ENCODE results near the gene HDAC4. TPM values are rescaled to one million over a fixed set of nuclear protein-coding genes. Genes with fewer than 3 reads are reported as not detected.

The HDAC4 gene
- total and polyA plus RNA-seq, 2 experiments from 2014 or later = 8.1 to 41.8 TPM

DNA sequence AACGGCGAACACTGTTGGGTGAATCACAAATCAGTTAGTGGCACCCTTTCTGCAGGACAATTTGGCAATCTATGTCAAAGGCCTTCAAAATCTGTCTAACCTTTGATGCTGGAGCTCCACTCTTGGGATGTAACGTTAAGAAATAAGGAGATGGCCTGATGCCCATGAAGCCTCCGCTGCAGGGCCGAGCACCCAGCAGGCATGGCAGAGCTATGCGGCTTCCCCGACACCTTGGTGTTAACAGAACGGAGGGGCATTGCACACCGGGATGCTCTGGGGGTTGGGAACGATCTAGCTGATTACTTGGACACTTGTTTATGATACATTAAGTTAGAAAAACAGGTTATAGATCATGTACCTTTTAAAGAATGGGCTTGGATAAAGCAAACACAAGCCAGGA is 265.3 kb downstream of the HDAC4 start:
- H3K27ac Mint-ChIP-seq = no peak overlapping the region
- H3K4me2 ChIP-seq = no peak overlapping the region
- no peaks in the 10 kb centered on the region for H3K79me2 ChIP-seq (replicated peaks; ENCODE audit: insufficient read depth)
- no peak overlapping the region for H3K4me3 ChIP-seq
- H4K20me1 ChIP-seq (replicated peaks; ENCODE audit: insufficient read depth) = no peaks in the 10 kb centered on the region; the same call in none of the 2 replicates
- ATAC-seq (no peak), DNase-seq (ENCODE audit: low spot score) (no peak)
- no peak overlapping the region for H2AFZ ChIP-seq
- no peaks in the 10 kb centered on the region for H3F3A ChIP-seq (replicated peaks; ENCODE audit: low read depth)
- H3K4me1 Mint-ChIP-seq = no peaks in the 10 kb centered on the region
- no peaks in the 10 kb centered on the region; the same call in 1 of the 2 replicates for H3K36me3 ChIP-seq (ENCODE audit: insufficient read depth)
- TF ChIP-seq JUNB (IDR thresholded peaks at IDR 0.05; ENCODE audit: unreplicated experiment) (no peak), CREB1 (CRISPR knock-in tag; IDR thresholded peaks at IDR 0.05; ENCODE audit: low read depth) (no peak), POLR2AphosphoS5 (IDR thresholded peaks at IDR 0.05; ENCODE audit: low read depth) (no peak)
- TF ChIP-seq, protein P1, sequence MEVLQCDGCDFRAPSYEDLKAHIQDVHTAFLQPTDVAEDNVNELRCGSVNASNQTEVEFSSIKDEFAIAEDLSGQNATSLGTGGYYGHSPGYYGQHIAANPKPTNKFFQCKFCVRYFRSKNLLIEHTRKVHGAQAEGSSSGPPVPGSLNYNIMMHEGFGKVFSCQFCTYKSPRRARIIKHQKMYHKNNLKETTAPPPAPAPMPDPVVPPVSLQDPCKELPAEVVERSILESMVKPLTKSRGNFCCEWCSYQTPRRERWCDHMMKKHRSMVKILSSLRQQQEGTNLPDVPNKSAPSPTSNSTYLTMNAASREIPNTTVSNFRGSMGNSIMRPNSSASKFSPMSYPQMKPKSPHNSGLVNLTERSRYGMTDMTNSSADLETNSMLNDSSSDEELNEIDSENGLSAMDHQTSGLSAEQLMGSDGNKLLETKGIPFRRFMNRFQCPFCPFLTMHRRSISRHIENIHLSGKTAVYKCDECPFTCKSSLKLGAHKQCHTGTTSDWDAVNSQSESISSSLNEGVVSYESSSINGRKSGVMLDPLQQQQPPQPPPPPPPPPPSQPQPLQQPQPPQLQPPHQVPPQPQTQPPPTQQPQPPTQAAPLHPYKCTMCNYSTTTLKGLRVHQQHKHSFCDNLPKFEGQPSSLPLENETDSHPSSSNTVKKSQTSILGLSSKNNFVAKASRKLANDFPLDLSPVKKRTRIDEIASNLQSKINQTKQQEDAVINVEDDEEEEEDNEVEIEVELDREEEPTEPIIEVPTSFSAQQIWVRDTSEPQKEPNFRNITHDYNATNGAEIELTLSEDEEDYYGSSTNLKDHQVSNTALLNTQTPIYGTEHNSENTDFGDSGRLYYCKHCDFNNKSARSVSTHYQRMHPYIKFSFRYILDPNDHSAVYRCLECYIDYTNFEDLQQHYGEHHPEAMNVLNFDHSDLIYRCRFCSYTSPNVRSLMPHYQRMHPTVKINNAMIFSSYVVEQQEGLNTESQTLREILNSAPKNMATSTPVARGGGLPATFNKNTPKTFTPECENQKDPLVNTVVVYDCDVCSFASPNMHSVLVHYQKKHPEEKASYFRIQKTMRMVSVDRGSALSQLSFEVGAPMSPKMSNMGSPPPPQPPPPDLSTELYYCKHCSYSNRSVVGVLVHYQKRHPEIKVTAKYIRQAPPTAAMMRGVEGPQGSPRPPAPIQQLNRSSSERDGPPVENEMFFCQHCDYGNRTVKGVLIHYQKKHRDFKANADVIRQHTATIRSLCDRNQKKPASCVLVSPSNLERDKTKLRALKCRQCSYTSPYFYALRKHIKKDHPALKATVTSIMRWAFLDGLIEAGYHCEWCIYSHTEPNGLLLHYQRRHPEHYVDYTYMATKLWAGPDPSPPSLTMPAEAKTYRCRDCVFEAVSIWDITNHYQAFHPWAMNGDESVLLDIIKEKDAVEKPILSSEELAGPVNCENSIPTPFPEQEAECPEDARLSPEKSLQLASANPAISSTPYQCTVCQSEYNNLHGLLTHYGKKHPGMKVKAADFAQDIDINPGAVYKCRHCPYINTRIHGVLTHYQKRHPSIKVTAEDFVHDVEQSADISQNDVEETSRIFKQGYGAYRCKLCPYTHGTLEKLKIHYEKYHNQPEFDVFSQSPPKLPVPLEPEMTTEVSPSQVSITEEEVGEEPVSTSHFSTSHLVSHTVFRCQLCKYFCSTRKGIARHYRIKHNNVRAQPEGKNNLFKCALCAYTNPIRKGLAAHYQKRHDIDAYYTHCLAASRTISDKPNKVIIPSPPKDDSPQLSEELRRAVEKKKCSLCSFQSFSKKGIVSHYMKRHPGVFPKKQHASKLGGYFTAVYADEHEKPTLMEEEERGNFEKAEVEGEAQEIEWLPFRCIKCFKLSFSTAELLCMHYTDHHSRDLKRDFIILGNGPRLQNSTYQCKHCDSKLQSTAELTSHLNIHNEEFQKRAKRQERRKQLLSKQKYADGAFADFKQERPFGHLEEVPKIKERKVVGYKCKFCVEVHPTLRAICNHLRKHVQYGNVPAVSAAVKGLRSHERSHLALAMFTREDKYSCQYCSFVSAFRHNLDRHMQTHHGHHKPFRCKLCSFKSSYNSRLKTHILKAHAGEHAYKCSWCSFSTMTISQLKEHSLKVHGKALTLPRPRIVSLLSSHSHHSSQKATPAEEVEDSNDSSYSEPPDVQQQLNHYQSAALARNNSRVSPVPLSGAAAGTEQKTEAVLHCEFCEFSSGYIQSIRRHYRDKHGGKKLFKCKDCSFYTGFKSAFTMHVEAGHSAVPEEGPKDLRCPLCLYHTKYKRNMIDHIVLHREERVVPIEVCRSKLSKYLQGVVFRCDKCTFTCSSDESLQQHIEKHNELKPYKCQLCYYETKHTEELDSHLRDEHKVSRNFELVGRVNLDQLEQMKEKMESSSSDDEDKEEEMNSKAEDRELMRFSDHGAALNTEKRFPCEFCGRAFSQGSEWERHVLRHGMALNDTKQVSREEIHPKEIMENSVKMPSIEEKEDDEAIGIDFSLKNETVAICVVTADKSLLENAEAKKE (CRISPR knock-in tag; IDR thresholded peaks at IDR 0.05) = no peak
- no peaks in the 10 kb centered on the region for H3K27me3 ChIP-seq (ENCODE audit: insufficient read depth)
- H3K4me1 ChIP-seq (ENCODE audit: insufficient read depth) = no peaks in the 10 kb centered on the region
- no peak overlapping the region for H3K27ac ChIP-seq (ENCODE audit: low read depth)
- no peaks in the 10 kb centered on the region; the same call in 2 of the 3 replicates for H3K9me3 Mint-ChIP-seq
- peaks cover 39% of the 10 kb centered on the region for H3K36me3 Mint-ChIP-seq (ENCODE audit: low read depth)
- H3K9me2 ChIP-seq (ENCODE audit: insufficient read depth) = no peaks in the 10 kb centered on the region
- peaks cover 6% of the 10 kb centered on the region for H3K27me3 Mint-ChIP-seq (ENCODE audit: insufficient read depth, low read depth, poor library complexity)
- no peak overlapping the region for H3K4me3 Mint-ChIP-seq

- TF ChIP-seq CREB1 (CRISPR knock-in tag; IDR thresholded peaks at IDR 0.05; ENCODE audit: low read depth) = no peak
- TF ChIP-seq EZH2 (IDR thresholded peaks at IDR 0.05; ENCODE audit: low read depth, unreplicated experiment) = no peak
- no peak for TF ChIP-seq ZNF331 (CRISPR knock-in tag; IDR thresholded peaks at IDR 0.05; ENCODE audit: low read depth)
- TF ChIP-seq JUNB (IDR thresholded peaks at IDR 0.05; ENCODE audit: unreplicated experiment) = no peak
- no peak for TF ChIP-seq EZH2phosphoT487 (IDR thresholded peaks at IDR 0.05; ENCODE audit: unreplicated experiment)
- no peak for TF ChIP-seq STAT1 (IDR thresholded peaks at IDR 0.05; ENCODE audit: unreplicated experiment)
- no peaks in the 10 kb centered on the region; the same call in 1 of the 2 replicates for H3K36me3 ChIP-seq (ENCODE audit: insufficient read depth)
Observed at GRCh38 chr2:239133945-239134570, 266.8 kb downstream of the HDAC4 start.

More at GRCh38 chr2:239133945-239134570, 266.8 kb downstream of the HDAC4 start:
- H3K79me2 ChIP-seq (replicated peaks; ENCODE audit: insufficient read depth) = no peaks in the 10 kb centered on the region
- no peaks in the 10 kb centered on the region for H3K4me1 Mint-ChIP-seq
- no peaks in the 10 kb centered on the region for H3K27me3 ChIP-seq (ENCODE audit: insufficient read depth)
- no peaks in the 10 kb centered on the region for H3F3A ChIP-seq (replicated peaks; ENCODE audit: low read depth)
- no peaks in the 10 kb centered on the region for H3K27me3 Mint-ChIP-seq (ENCODE audit: insufficient read depth, low read depth, poor library complexity)
- H3K36me3 Mint-ChIP-seq (ENCODE audit: low read depth) = peaks cover 37% of the 10 kb centered on the region
- H3K9me2 ChIP-seq (ENCODE audit: insufficient read depth) = no peaks in the 10 kb centered on the region
- no peak overlapping the region for H3K27ac Mint-ChIP-seq
- no peak overlapping the region for H3K4me3 ChIP-seq
- no peak for ATAC-seq
- H3K4me1 ChIP-seq (ENCODE audit: insufficient read depth) = no peaks in the 10 kb centered on the region
- H3K27ac ChIP-seq (ENCODE audit: low read depth) = no peak overlapping the region
- H3K9me3 Mint-ChIP-seq = no peaks in the 10 kb centered on the region; the same call in 2 of the 3 replicates
- H4K20me1 ChIP-seq (replicated peaks; ENCODE audit: insufficient read depth) = no peaks in the 10 kb centered on the region; the same call in none of the 2 replicates
- no peak overlapping the region for H2AFZ ChIP-seq
- no peak overlapping the region; the same call in 2 of the 3 replicates for H3K4me3 Mint-ChIP-seq
- H3K4me2 ChIP-seq = no peak overlapping the region
- DNase-seq (ENCODE audit: low spot score) = no peak

All from GM23338 (cell line).